Kidney (tissue), 14 donors: ENCODE measurements around the gene SLC12A7. TPM values are rescaled to one million over a fixed set of nuclear protein-coding genes. Genes with fewer than 3 reads are reported as not detected.

Experiments used
- DNase-seq, 5 donors: peaks; one replicate each; pipeline ENCODE4 v3.0.0-alpha.2; 2013 to 2020
- FAIRE-seq: peaks from 2 replicates; lab custom pipeline; 2012; peaks lifted over from hg19 to GRCh38; lab: Jason Lieb, UNC
- H3K27ac ChIP-seq, 2 donors: one replicate each; pipeline ENCODE4 v1.7.0; 2013; ENCODE audit warnings: low read depth in 2 of 2, low read length in 2 of 2, inconsistent platforms in 1 of 2
- H3K27me3 ChIP-seq: one replicate; pipeline ENCODE4 v1.7.1; 2013; ENCODE audit warnings: low read length, inconsistent platforms; ENCODE audit not compliant: control insufficient read depth, insufficient read depth
- H3K36me3 ChIP-seq, 3 donors: one replicate each; pipeline versions ENCODE4 v1.7.0 to v1.7.1; 2013; ENCODE audit warnings: low read length in 3 of 3, control low read depth in 1 of 3, inconsistent platforms in 1 of 3; ENCODE audit not compliant: insufficient read depth in 3 of 3, control insufficient read depth in 2 of 3
- H3K4me1 ChIP-seq, 3 donors: one replicate each; pipeline versions ENCODE4 v1.7.0 to v1.7.1; 2013; ENCODE audit warnings: low read length in 3 of 3, inconsistent platforms in 1 of 3, low read depth in 1 of 3; ENCODE audit not compliant: control insufficient read depth in 2 of 3, insufficient read depth in 2 of 3
- H3K4me3 ChIP-seq, 3 donors: one replicate each; pipeline versions ENCODE4 v1.7.0 to v1.8.1; 2013; ENCODE audit warnings: low read length in 3 of 3, control low read depth in 1 of 3, inconsistent platforms in 1 of 3
- H3K9ac ChIP-seq, 3 donors: one replicate each; pipeline versions ENCODE4 v1.7.0 to v1.7.1; 2013; ENCODE audit warnings: low read length in 3 of 3, control low read depth in 1 of 3, inconsistent platforms in 1 of 3
- H3K9me3 ChIP-seq, 3 donors: one replicate each; pipeline versions ENCODE4 v1.7.0 to v1.7.1; 2013; ENCODE audit warnings: low read length in 3 of 3, control low read depth in 1 of 3, inconsistent platforms in 1 of 3; ENCODE audit not compliant: control insufficient read depth in 2 of 3, insufficient read depth in 1 of 3
- intact Hi-C: fragments of 100-400 bp; cut with DNase I; formaldehyde crosslinking; loops from one replicate; pipeline ENCODE4 v1.11.1; 2022
- polyA plus RNA-seq: library from polyadenylated mRNA; stranded (reverse); fragments of 350-450 nt; fragmentation: Illumina TruSeq; extraction: RNeasy Lipid Tissue Mini Kit (QIAGEN cat#74804); gene quantifications from one replicate; pipeline ENCODE4 v1.2.3, GENCODE V29; 2014; ENCODE audit warnings: low read depth, low replicate concordance; ENCODE audit not compliant: insufficient read depth
- total RNA-seq: library from RNA; stranded (reverse); fragmentation: NEBNext Ultra II Directional; extraction: Animal tissue kit (Norgen Biotek cat#: 25700); gene quantifications from one replicate; pipeline ENCODE4 v1.2.1, GENCODE V29; 2021
- TF ChIP-seq, protein P1 (sequence below): IDR thresholded peaks from 3 replicates; pipeline ENCODE4 v1.5.1; 2012; ENCODE audit warnings: mild to moderate bottlenecking, moderate library complexity, borderline replicate concordance; ENCODE audit not compliant: insufficient read depth; ENCODE audit errors: extremely low read depth
- donor health status: control.
- donor health status: control.
- donor health status: control.
- donor health status: control.
- donor health status: control.
- donor health status: DM: yes; HTN: yes; CAD: no.
- donor health status: Normal renal cell carcinoma (clear cell type).

The SLC12A7 gene
- total and polyA plus RNA-seq, 2 donors from 2014 or later = 28.2 to 92.9 TPM

DNA sequence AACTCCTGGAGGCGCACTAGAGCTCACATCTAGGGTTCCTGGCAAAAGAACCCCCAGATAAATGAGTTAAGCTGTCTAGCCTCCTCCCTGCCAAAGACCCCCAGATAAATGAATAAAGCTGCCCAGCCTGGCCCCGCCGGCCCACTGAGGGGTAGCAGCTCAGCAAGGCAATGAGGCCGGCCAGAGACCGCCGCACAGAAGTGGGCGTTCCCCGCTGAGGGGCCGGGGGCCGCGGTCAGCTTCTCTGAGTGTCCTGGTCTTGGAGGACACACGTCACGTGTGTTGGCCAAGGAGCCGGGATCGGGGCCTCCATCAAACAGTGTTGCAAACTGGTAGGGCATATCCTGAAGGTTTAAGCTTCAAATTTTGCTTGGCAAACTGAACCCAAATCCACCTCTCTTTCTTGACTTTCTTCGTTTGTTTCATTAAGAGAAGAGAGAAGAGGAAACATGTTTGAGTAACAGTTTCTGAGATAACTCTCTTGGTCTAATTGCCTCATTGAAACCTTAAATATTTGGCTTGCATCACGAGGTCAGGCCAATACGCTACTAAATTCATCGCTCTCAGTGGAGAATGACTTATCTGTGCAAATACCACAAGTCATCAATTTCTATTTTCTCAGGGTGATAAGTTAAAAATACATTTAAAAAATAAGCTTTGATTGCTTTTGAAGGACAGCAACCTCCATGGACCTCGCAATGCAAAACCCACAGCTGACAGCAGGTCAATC is 11.7 kb upstream of the SLC12A7 start:
- no peaks in the 10 kb centered on the region for H3K27me3 ChIP-seq
- H3K27ac ChIP-seq = no peak overlapping the region
- no peaks in the 10 kb centered on the region for H3K9me3 ChIP-seq
- H3K4me3 ChIP-seq = no peak overlapping the region
- peaks cover 0 to 12% (median 0%) of the 10 kb centered on the region in 3 donors for H3K4me1 ChIP-seq
- H3K36me3 ChIP-seq = no peaks in the 10 kb centered on the region
- FAIRE-seq (no peak), DNase-seq (no peak)
- TF ChIP-seq, protein P1, sequence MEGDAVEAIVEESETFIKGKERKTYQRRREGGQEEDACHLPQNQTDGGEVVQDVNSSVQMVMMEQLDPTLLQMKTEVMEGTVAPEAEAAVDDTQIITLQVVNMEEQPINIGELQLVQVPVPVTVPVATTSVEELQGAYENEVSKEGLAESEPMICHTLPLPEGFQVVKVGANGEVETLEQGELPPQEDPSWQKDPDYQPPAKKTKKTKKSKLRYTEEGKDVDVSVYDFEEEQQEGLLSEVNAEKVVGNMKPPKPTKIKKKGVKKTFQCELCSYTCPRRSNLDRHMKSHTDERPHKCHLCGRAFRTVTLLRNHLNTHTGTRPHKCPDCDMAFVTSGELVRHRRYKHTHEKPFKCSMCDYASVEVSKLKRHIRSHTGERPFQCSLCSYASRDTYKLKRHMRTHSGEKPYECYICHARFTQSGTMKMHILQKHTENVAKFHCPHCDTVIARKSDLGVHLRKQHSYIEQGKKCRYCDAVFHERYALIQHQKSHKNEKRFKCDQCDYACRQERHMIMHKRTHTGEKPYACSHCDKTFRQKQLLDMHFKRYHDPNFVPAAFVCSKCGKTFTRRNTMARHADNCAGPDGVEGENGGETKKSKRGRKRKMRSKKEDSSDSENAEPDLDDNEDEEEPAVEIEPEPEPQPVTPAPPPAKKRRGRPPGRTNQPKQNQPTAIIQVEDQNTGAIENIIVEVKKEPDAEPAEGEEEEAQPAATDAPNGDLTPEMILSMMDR = no peak
- H3K9ac ChIP-seq = no peak overlapping the region
- intact Hi-C loops = no loop called here

- no peaks in the 10 kb centered on the region for H3K36me3 ChIP-seq
- intact Hi-C loops = no loop called here
- H3K4me3 ChIP-seq = no peak overlapping the region
- no peaks in the 10 kb centered on the region for H3K27me3 ChIP-seq
- H3K4me1 ChIP-seq = peaks cover 0 to 14% (median 0%) of the 10 kb centered on the region in 3 donors
- H3K27ac ChIP-seq = no peak overlapping the region
- FAIRE-seq (no peak), DNase-seq (no peak)
- H3K9ac ChIP-seq = no peak overlapping the region
- TF ChIP-seq, protein P1 = no peak
- no peaks in the 10 kb centered on the region for H3K9me3 ChIP-seq
Observed at GRCh38 chr5:1122511-1123294, 10.8 kb upstream of the SLC12A7 start.

GRCh38 chr5:1121891-1122290 is 10.0 kb upstream of the SLC12A7 start:
- TF ChIP-seq, protein P1 = no peak
- H3K27ac ChIP-seq = no peak overlapping the region
- intact Hi-C loops = no loop called here
- peaks cover 0 to 14% (median 0%) of the 10 kb centered on the region in 3 donors for H3K4me1 ChIP-seq
- no peak for DNase-seq
- no peaks in the 10 kb centered on the region for H3K36me3 ChIP-seq
- no peak for FAIRE-seq
- H3K9me3 ChIP-seq = no peaks in the 10 kb centered on the region
- no peak overlapping the region for H3K9ac ChIP-seq
- H3K27me3 ChIP-seq = no peaks in the 10 kb centered on the region
- no peak overlapping the region for H3K4me3 ChIP-seq
